RWPE2 (cell line): ENCODE results near the gene KIF6.
"Not testable (repeated sequence)": the region's sequence is repeated elsewhere in the genome, so short reads cannot be mapped to it uniquely, and the experiment has no call there.

Source experiments
- ATAC-seq: fragments of 200-7000 bp; cut with Tn5 transposase; 3 replicates; pipeline ENCODE4 v1.9.1; 2021; ENCODE audit warnings: low read depth
- DNase-seq: peaks from one replicate; pipeline ENCODE4 v3.0.0-alpha.2; 2020; ENCODE audit warnings: low spot score
- H3K27ac ChIP-seq: fragments of 450-650 bp; 2 replicates; pipeline ENCODE4 v1.5.1; 2017; ENCODE audit warnings: mild to moderate bottlenecking; ENCODE audit not compliant: poor library complexity, severe bottlenecking
- H3K27me3 ChIP-seq: fragments of 250-450 bp; sonication (Bioruptor Pico); 2 replicates; pipeline ENCODE4 v1.5.1; 2021; ENCODE audit warnings: mild to moderate bottlenecking, moderate library complexity; ENCODE audit not compliant: insufficient read depth, poor library complexity, severe bottlenecking
- H3K36me3 ChIP-seq: fragments of 250-450 bp; sonication (Bioruptor Pico); 2 replicates; pipeline ENCODE4 v1.5.1; 2020; ENCODE audit warnings: low read depth, mild to moderate bottlenecking, moderate library complexity
- H3K4me1 ChIP-seq: fragments of 250-450 bp; sonication (Bioruptor Pico); 2 replicates; pipeline ENCODE4 v1.5.1; 2021; ENCODE audit warnings: mild to moderate bottlenecking, moderate library complexity; ENCODE audit not compliant: insufficient read depth, poor library complexity, severe bottlenecking
- H3K4me3 ChIP-seq: fragments of 250-450 bp; sonication (Bioruptor Pico); 2 replicates; pipeline ENCODE4 v1.5.1; 2021; ENCODE audit warnings: mild to moderate bottlenecking, moderate library complexity; ENCODE audit not compliant: severe bottlenecking
- H3K9me3 ChIP-seq: fragments of 250-450 bp; sonication (Bioruptor Pico); 2 replicates; pipeline ENCODE4 v1.5.1; 2021; ENCODE audit warnings: mild to moderate bottlenecking, moderate library complexity; ENCODE audit not compliant: severe bottlenecking
- CTCF ChIP-seq: fragments of 450-650 bp; IDR thresholded peaks from one replicate; pipeline ENCODE4 v1.5.1; 2017; ENCODE audit warnings: mild to moderate bottlenecking, moderate library complexity; ENCODE audit not compliant: poor library complexity, severe bottlenecking

Gene KIF6

GRCh38 chr6:39507331-39507998, 217.7 kb downstream of the KIF6 start:
- no peak for TF ChIP-seq CTCF
- H3K4me1 ChIP-seq = no peaks in the 10 kb centered on the region
- H3K4me3 ChIP-seq = no peak overlapping the region
- H3K36me3 ChIP-seq = no peaks in the 10 kb centered on the region
- H3K27me3 ChIP-seq = no peaks in the 10 kb centered on the region
- ATAC-seq = no peak
- no peaks in the 10 kb centered on the region for H3K9me3 ChIP-seq
- no peak for DNase-seq
- no peak overlapping the region for H3K27ac ChIP-seq

- not testable (repeated sequence) for H3K36me3 ChIP-seq, H3K4me3 ChIP-seq, H3K9me3 ChIP-seq, ATAC-seq, DNase-seq, H3K27me3 ChIP-seq, H3K27ac ChIP-seq, H3K4me1 ChIP-seq
Measured at GRCh38 chr6:39502362-39502955, 222.7 kb downstream of the KIF6 start.

GRCh38 chr6:39499053-39499452, 226.2 kb downstream of the KIF6 start:
- Histone ChIP-seq H3K4me3 (no peak overlapping the region), H3K9me3 (no peaks in the 10 kb centered on the region), H3K36me3 (no peaks in the 10 kb centered on the region), H3K27me3 (no peaks in the 10 kb centered on the region), H3K4me1 (no peaks in the 10 kb centered on the region), H3K27ac (no peak overlapping the region)
- no peak for DNase-seq
- no peak for TF ChIP-seq CTCF
- no peak for ATAC-seq

GRCh38 chr6:39498096-39498495, 227.1 kb downstream of the KIF6 start:
- H3K27ac ChIP-seq = no peak overlapping the region
- no peaks in the 10 kb centered on the region for H3K27me3 ChIP-seq
- no peaks in the 10 kb centered on the region for H3K36me3 ChIP-seq
- H3K4me1 ChIP-seq = no peaks in the 10 kb centered on the region
- no peak for TF ChIP-seq CTCF
- no peaks in the 10 kb centered on the region for H3K9me3 ChIP-seq
- no peak overlapping the region for H3K4me3 ChIP-seq
- DNase-seq = no peak
- ATAC-seq = no peak

- TF ChIP-seq CTCF = no peak
- H3K36me3 ChIP-seq = no peaks in the 10 kb centered on the region
- no peak for ATAC-seq
- H3K27me3 ChIP-seq = no peaks in the 10 kb centered on the region
- H3K27ac ChIP-seq = no peak overlapping the region
- no peaks in the 10 kb centered on the region for H3K4me1 ChIP-seq
- H3K4me3 ChIP-seq = no peak overlapping the region
- no peak for DNase-seq
- H3K9me3 ChIP-seq = no peaks in the 10 kb centered on the region
Measured at GRCh38 chr6:39496915-39497314, 228.3 kb downstream of the KIF6 start.
